HEK293 (cell line): ENCODE measurements around the gene SLC22A12.

Experiments used
- CTCF ChIA-PET: fragments of 350-600 bp; formaldehyde crosslinking; extraction: SDS; loops from one replicate; lab custom pipeline; 2021; ENCODE audit warnings: antibody characterized with exemption; lab: Yijun Ruan, JAX
- POLR2A ChIA-PET: fragments of 300-600 bp; formaldehyde crosslinking; extraction: SDS; loops from one replicate; lab custom pipeline; 2020; ENCODE audit warnings: antibody characterized with exemption, inconsistent platforms; lab: Yijun Ruan, JAX
- H3K27ac ChIP-seq: fragments of 200-500 bp; sonication (Bioruptor generic); 2 replicates; pipeline ENCODE4 v1.5.1; 2014; ENCODE audit warnings: low read depth, low read length, control low read depth, inconsistent platforms; ENCODE audit errors: extremely low read depth
- H3K36me3 ChIP-seq, 2 experiments: fragments of 200-500 bp in 1 of 2; sonication (Bioruptor generic) in 1 of 2; 1 replicate in 1 of 2; 2 replicates in 1 of 2; pipeline ENCODE4 v1.5.1; 2014 to 2017; ENCODE audit warnings: inconsistent platforms in 2 of 2, low read length in 2 of 2; ENCODE audit not compliant: control insufficient read depth in 2 of 2, insufficient read depth in 1 of 2
- H3K4me1 ChIP-seq: fragments of 200-500 bp; sonication (Bioruptor generic); 2 replicates; pipeline ENCODE4 v1.5.1; 2014; ENCODE audit warnings: mild to moderate bottlenecking, low read length, inconsistent platforms; ENCODE audit not compliant: control insufficient read depth, insufficient read depth
- H3K4me3 ChIP-seq: 2 replicates; pipeline ENCODE4 v1.5.1; 2011; ENCODE audit warnings: low read depth, mild to moderate bottlenecking, control low read depth, low read length, moderate library complexity
- H3K9me3 ChIP-seq: fragments of 200-500 bp; sonication (Bioruptor generic); 2 replicates; pipeline ENCODE4 v1.5.1; 2014; ENCODE audit warnings: low read depth, low read length, inconsistent platforms; ENCODE audit not compliant: control insufficient read depth, insufficient read depth
- KLF7 ChIP-seq: fragments of 450-650 bp; formaldehyde crosslinking; IDR thresholded peaks from 2 replicates; pipeline ENCODE4 v1.5.1; 2016; ENCODE audit warnings: missing biosample characterization, missing genetic modification characterization, borderline replicate concordance
- OSR2 ChIP-seq: fragments of 450-650 bp; formaldehyde crosslinking; IDR thresholded peaks from 2 replicates; pipeline ENCODE4 v1.5.1; 2016; ENCODE audit warnings: missing biosample characterization, missing genetic modification characterization
- PRDM1 ChIP-seq: fragments of 450-650 bp; formaldehyde crosslinking; IDR thresholded peaks from 2 replicates; pipeline ENCODE4; 2016; ENCODE audit warnings: missing biosample characterization, missing genetic modification characterization
- REST ChIP-seq: fragments of 450-650 bp; formaldehyde crosslinking; IDR thresholded peaks from 2 replicates; pipeline ENCODE4 v1.5.1; 2016; ENCODE audit warnings: missing biosample characterization, missing genetic modification characterization
- SCRT1 ChIP-seq: fragments of 450-650 bp; formaldehyde crosslinking; IDR thresholded peaks from 2 replicates; pipeline ENCODE4 v1.5.1; 2016; ENCODE audit warnings: missing biosample characterization, missing genetic modification characterization, borderline replicate concordance
- ZBTB11 ChIP-seq: fragments of 450-650 bp; formaldehyde crosslinking; conservative IDR thresholded peaks from 2 replicates; pipeline ENCODE4 v1.5.1; 2016; ENCODE audit warnings: low read depth, missing biosample characterization, missing genetic modification characterization
- ZBTB17 ChIP-seq: fragments of 450-650 bp; formaldehyde crosslinking; IDR thresholded peaks from 2 replicates; pipeline ENCODE4 v1.5.1; 2016; ENCODE audit warnings: missing biosample characterization, missing genetic modification characterization
- ZNF2 ChIP-seq: fragments of 450-650 bp; formaldehyde crosslinking; IDR thresholded peaks from 2 replicates; pipeline ENCODE4 v1.5.1; 2016; ENCODE audit warnings: missing biosample characterization, missing genetic modification characterization
- ZNF366 ChIP-seq: fragments of 450-650 bp; formaldehyde crosslinking; conservative IDR thresholded peaks from 2 replicates; pipeline ENCODE4 v1.5.1; 2016; ENCODE audit warnings: missing biosample characterization, missing genetic modification characterization
- ZNF514 ChIP-seq: fragments of 450-650 bp; formaldehyde crosslinking; IDR thresholded peaks from 2 replicates; pipeline ENCODE4 v1.5.1; 2016; ENCODE audit warnings: missing biosample characterization, missing genetic modification characterization
- ZNF530 ChIP-seq: fragments of 450-650 bp; formaldehyde crosslinking; IDR thresholded peaks from 2 replicates; pipeline ENCODE4 v1.5.1; 2016; ENCODE audit warnings: low read depth, missing biosample characterization, missing genetic modification characterization
- ZNF600 ChIP-seq: fragments of 450-650 bp; formaldehyde crosslinking; IDR thresholded peaks from 2 replicates; pipeline ENCODE4 v1.5.1; 2016; ENCODE audit warnings: missing biosample characterization, missing genetic modification characterization
- ZNF623 ChIP-seq: fragments of 450-650 bp; formaldehyde crosslinking; IDR thresholded peaks from 2 replicates; pipeline ENCODE4 v1.5.1; 2016; ENCODE audit warnings: missing biosample characterization, missing genetic modification characterization
- ZNF645 ChIP-seq: fragments of 450-650 bp; formaldehyde crosslinking; IDR thresholded peaks from 2 replicates; pipeline ENCODE4; 2016; ENCODE audit warnings: missing biosample characterization, missing genetic modification characterization

SLC22A12 gene

GRCh38 chr11:64639885-64640284, 48.9 kb downstream of the SLC22A12 start (continued):
- no peak for TF ChIP-seq REST
- no peak for TF ChIP-seq ZNF530 (tag by site-specific recombination)
- no peak for TF ChIP-seq SCRT1 (tag by site-specific recombination)
- TF ChIP-seq KLF7 (tag by site-specific recombination) = no peak

- ChIA-PET CTCF (interaction anchor here (0.5 to 1.1 kb wide), 3 partner anchors 11 to 193 kb away, joined by 4 to 6 read pairs (median 4); no protein-coding TSS in a partner anchor), POLR2A (no interaction called here)
- Histone ChIP-seq H3K9me3 (no peaks in the 10 kb centered on the region), H3K27ac (no peak overlapping the region), H3K4me1 (no peaks in the 10 kb centered on the region), H3K4me3 (no peak overlapping the region), H3K36me3 (no peaks in the 10 kb centered on the region)
- TF ChIP-seq ZNF366 (tag by site-specific recombination) = peak; percentile 91
- TF ChIP-seq ZNF514 (tag by site-specific recombination) = 0 out of 2 replicates have a peak, but pooled peaks have one; percentile 29
- TF ChIP-seq ZBTB11 (tag by site-specific recombination) = no peak
- TF ChIP-seq PRDM1 (tag by site-specific recombination) = peak; percentile 43; the same call in 1 of the 2 replicates
- no peak for TF ChIP-seq ZNF2 (tag by site-specific recombination)
- peak; percentile 49; the same call in 1 of the 2 replicates for TF ChIP-seq ZNF600 (tag by site-specific recombination)
- TF ChIP-seq ZNF623 (tag by site-specific recombination) = no peak
- peak; percentile 46; the same call in 1 of the 2 replicates for TF ChIP-seq ZBTB17
- 0 out of 2 replicates have a peak, but pooled peaks have one; percentile 32 for TF ChIP-seq ZNF645 (tag by site-specific recombination)
- TF ChIP-seq OSR2 (tag by site-specific recombination) = no peak
- peak; percentile 47; the same call in 1 of the 2 replicates for TF ChIP-seq REST
Measured at GRCh38 chr11:64641596-64642417, 50.8 kb downstream of the SLC22A12 start.
